Neural progenitor cell (in vitro differentiated cells): ENCODE results near the gene RAG2. TPM values are rescaled to one million over a fixed set of nuclear protein-coding genes. Genes with fewer than 3 reads are reported as not detected.

Experiments
- DNase-seq: peaks from one replicate; pipeline ENCODE4 v3.0.0-alpha.2; 2016; ENCODE audit warnings: low spot score
- H2AFZ ChIP-seq: fragments of 200-600 bp; sonication (generic); replicated peaks from 2 replicates; pipeline ENCODE4 v1.6.1; 2016; ENCODE audit warnings: antibody characterized with exemption
- H3F3A ChIP-seq: fragments of 200-600 bp; sonication (generic); 2 replicates; pipeline ENCODE4 v1.6.1; 2016; ENCODE audit warnings: antibody characterized with exemption, low read depth
- H3K27ac ChIP-seq: fragments of 200-600 bp; sonication (generic); 2 replicates; pipeline ENCODE4 v1.5.1; 2016; ENCODE audit warnings: mild to moderate bottlenecking
- H3K27me3 ChIP-seq: fragments of 200-600 bp; sonication (generic); 2 replicates; pipeline ENCODE4 v1.6.1; 2016; ENCODE audit warnings: mild to moderate bottlenecking, moderate library complexity
- H3K36me3 ChIP-seq: fragments of 200-600 bp; sonication (generic); 2 replicates; pipeline ENCODE4 v1.5.1; 2016
- H3K4me1 ChIP-seq: fragments of 200-600 bp; sonication (generic); 2 replicates; pipeline ENCODE4 v1.6.1; 2016; ENCODE audit warnings: mixed run types
- H3K4me2 ChIP-seq: fragments of 200-600 bp; sonication (generic); 2 replicates; pipeline ENCODE4 v1.6.1; 2016
- H3K4me3 ChIP-seq: fragments of 200-600 bp; sonication (generic); 2 replicates; pipeline ENCODE4 v1.5.1; 2016
- H3K79me2 ChIP-seq: fragments of 200-600 bp; sonication (generic); 2 replicates; pipeline ENCODE4 v1.6.1; 2016; ENCODE audit warnings: low read depth
- H3K9ac ChIP-seq: fragments of 200-600 bp; sonication (generic); 2 replicates; pipeline ENCODE4 v1.6.1; 2016
- H3K9me3 ChIP-seq: fragments of 200-600 bp; sonication (generic); 2 replicates; pipeline ENCODE4 v1.5.1; 2016; ENCODE audit warnings: low read depth
- H4K20me1 ChIP-seq: fragments of 200-600 bp; sonication (generic); 2 replicates; pipeline ENCODE4 v1.6.1; 2016; ENCODE audit warnings: low read depth
- H3K27ac Mint-ChIP-seq: 3 replicates; pipeline ENCODE4 v1.8.0; 2021; ENCODE audit warnings: mixed read lengths
- H3K27me3 Mint-ChIP-seq: 2 replicates; pipeline ENCODE4 v1.8.0; 2022; ENCODE audit warnings: low read depth, mild to moderate bottlenecking, inconsistent platforms, moderate library complexity, mixed read lengths; ENCODE audit not compliant: insufficient read depth
- H3K36me3 Mint-ChIP-seq: 3 replicates; pipeline ENCODE4 v1.8.0; 2021; ENCODE audit warnings: mixed read lengths
- H3K4me1 Mint-ChIP-seq: 3 replicates; pipeline ENCODE4 v1.8.0; 2021; ENCODE audit warnings: mixed read lengths
- H3K4me3 Mint-ChIP-seq: 3 replicates; pipeline ENCODE4 v1.8.0; 2021; ENCODE audit warnings: mild to moderate bottlenecking, moderate library complexity, mixed read lengths
- H3K9me3 Mint-ChIP-seq: 3 replicates; pipeline ENCODE4 v1.8.0; 2020; ENCODE audit warnings: mixed read lengths
- CTCF ChIP-seq: fragments of 200-600 bp; sonication (generic); IDR thresholded peaks from 2 replicates; pipeline ENCODE4 v1.5.1; 2017; ENCODE audit warnings: antibody characterized with exemption, mild to moderate bottlenecking
- EZH2 ChIP-seq: fragments of 200-600 bp; sonication (generic); IDR thresholded peaks from 2 replicates; pipeline ENCODE4 v1.6.1; 2017; ENCODE audit warnings: antibody characterized with exemption, mild to moderate bottlenecking, moderate library complexity
- EZH2phosphoT487 ChIP-seq: fragments of 200-600 bp; sonication (generic); IDR thresholded peaks from 2 replicates; pipeline ENCODE4 v1.6.1; 2017; ENCODE audit warnings: antibody characterized with exemption
- total RNA-seq: library from RNA; depleted of rRNA; stranded (reverse); fragments of >200 nt; gene quantifications from 2 replicates; pipeline ENCODE4 v1.2.3, GENCODE V29; 2015; ENCODE audit warnings: low replicate concordance

RAG2 gene
- total RNA-seq, 1 donor from 2014 or later = 0.15 TPM

DNA sequence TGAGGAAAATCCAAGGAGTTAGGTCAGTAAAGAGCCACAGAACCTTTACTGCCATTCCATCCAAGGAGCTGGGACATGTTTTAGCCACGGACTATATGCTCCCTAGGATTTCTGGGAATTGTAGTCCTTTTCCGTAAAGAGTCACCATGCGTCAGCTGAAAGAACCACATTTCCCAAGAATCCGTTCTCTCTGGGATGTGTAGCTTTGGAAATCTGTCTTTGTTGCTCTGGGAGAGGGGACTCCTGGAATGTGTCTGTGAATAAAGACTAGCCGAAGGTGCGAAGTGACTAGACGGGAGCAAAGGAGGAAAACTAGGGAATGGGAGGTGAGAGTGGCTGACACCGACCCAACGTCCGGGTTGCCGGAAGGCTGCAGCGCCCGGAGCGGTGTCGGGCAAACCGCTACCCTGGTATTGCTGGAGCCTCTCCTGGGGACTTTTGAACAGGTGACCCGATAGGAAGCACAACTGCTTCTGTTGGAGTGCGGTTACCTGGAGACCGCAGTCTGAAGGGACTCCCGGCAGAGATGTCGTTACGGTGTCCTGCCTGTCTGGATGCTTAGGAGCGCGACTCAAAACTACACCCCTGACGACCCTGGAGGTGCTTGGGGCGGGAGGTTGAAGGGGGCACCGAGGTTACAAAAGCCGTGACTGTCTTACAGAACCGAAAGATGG is 3.6 kb downstream of the RAG2 start, which contains the start of gene IFTAP:
TSS of gene IFTAP (plus strand) at position 187 of the 674 bp plus-strand sequence. CDS start 15,602 bp downstream, outside the sequence.
- Histone ChIP-seq H2AFZ (peak within 1 kb of the TSS; percentile 96), H3K27me3 (peaks cover 38% of the 10 kb centered on the region), H3F3A (peaks cover 4% of the 10 kb centered on the region), H3K4me2 (peak within 1 kb of the TSS; percentile 97), H3K27ac (no peak within 1 kb of the TSS), H3K9me3 (no peaks in the 10 kb centered on the region), H3K79me2 (peaks cover 10% of the 10 kb centered on the region), H3K9ac (peak within 1 kb of the TSS; percentile 36), H3K36me3 (no peaks in the 10 kb centered on the region), H3K4me1 (peaks cover 9% of the 10 kb centered on the region), H4K20me1 (no peaks in the 10 kb centered on the region), H3K4me3 (peak within 1 kb of the TSS; percentile 71)
- DNase-seq = peak; percentile 92
- Mint-ChIP-seq H3K9me3 (no peaks in the 10 kb centered on the region), H3K27ac (peak within 1 kb of the TSS; percentile 94), H3K4me1 (peaks cover 9% of the 10 kb centered on the region), H3K36me3 (no peaks in the 10 kb centered on the region), H3K27me3 (peaks cover 4% of the 10 kb centered on the region), H3K4me3 (peak within 1 kb of the TSS; percentile 95)
- TF ChIP-seq EZH2 (peak; percentile 57), EZH2phosphoT487 (peak; percentile 25), CTCF (no peak)

DNA sequence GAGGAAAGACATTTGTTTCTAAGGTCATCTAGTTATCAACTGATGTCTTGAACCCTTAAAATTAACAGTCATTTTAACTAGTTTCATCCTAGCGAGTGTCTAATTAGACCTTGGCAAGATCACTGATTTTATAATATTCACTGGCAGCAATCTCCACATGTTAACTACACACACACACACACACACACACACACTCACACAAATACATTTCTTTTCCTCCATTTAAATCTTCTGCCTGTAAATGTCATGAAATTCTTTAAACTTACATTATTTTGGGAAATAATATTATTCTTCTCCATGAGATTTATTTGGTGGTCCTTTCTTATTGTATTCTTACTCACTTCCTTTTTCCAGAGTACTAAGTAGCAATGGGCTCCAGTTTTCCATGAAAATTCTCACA is 6.6 kb downstream of the RAG2 start:
- H3K4me3 ChIP-seq = no peak overlapping the region
- no peak for DNase-seq
- no peak overlapping the region for H2AFZ ChIP-seq
- H4K20me1 ChIP-seq = no peaks in the 10 kb centered on the region
- TF ChIP-seq EZH2 (no peak), CTCF (no peak), EZH2phosphoT487 (no peak)
- H3K9me3 ChIP-seq = no peaks in the 10 kb centered on the region
- no peak overlapping the region for H3K27ac ChIP-seq
- H3K27me3 ChIP-seq = peaks cover 69% of the 10 kb centered on the region
- H3K4me1 ChIP-seq = peaks cover 9% of the 10 kb centered on the region
- no peaks in the 10 kb centered on the region for H3K9me3 Mint-ChIP-seq
- H3K4me2 ChIP-seq = no peak overlapping the region
- H3K36me3 ChIP-seq = no peaks in the 10 kb centered on the region
- no peak overlapping the region for H3K27ac Mint-ChIP-seq
- no peaks in the 10 kb centered on the region for H3K36me3 Mint-ChIP-seq
- H3F3A ChIP-seq = no peaks in the 10 kb centered on the region
- no peak overlapping the region for H3K9ac ChIP-seq
- peaks cover 6% of the 10 kb centered on the region for H3K27me3 Mint-ChIP-seq
- H3K4me3 Mint-ChIP-seq = no peak overlapping the region
- H3K4me1 Mint-ChIP-seq = peaks cover 9% of the 10 kb centered on the region
- H3K79me2 ChIP-seq = peaks cover 10% of the 10 kb centered on the region

GRCh38 chr11:36590513-36590912 is 7.5 kb downstream of the RAG2 start:
- Histone ChIP-seq H4K20me1 (no peaks in the 10 kb centered on the region), H3K9ac (no peak overlapping the region), H3K27me3 (peaks cover 78% of the 10 kb centered on the region), H3K79me2 (peaks cover 7% of the 10 kb centered on the region), H2AFZ (no peak overlapping the region), H3K4me3 (no peak overlapping the region), H3K4me1 (peaks cover 7% of the 10 kb centered on the region), H3K27ac (no peak overlapping the region), H3K36me3 (no peaks in the 10 kb centered on the region), H3K9me3 (no peaks in the 10 kb centered on the region), H3K4me2 (no peak overlapping the region), H3F3A (no peaks in the 10 kb centered on the region)
- Mint-ChIP-seq H3K4me1 (peaks cover 8% of the 10 kb centered on the region), H3K27me3 (peaks cover 6% of the 10 kb centered on the region), H3K27ac (no peak overlapping the region), H3K4me3 (no peak overlapping the region), H3K9me3 (no peaks in the 10 kb centered on the region), H3K36me3 (no peaks in the 10 kb centered on the region)
- no peak for TF ChIP-seq CTCF
- TF ChIP-seq EZH2phosphoT487 = no peak
- no peak for TF ChIP-seq EZH2
- no peak for DNase-seq
